ENCODE results near the gene FASTKD1. TPM values are rescaled to one million over a fixed set of nuclear protein-coding genes. Genes with fewer than 3 reads are reported as not detected.
A peak's percentile ranks its signal among the peaks of the same experiment; 100 is the strongest.
"Not testable (repeated sequence)": the region's sequence is repeated elsewhere in the genome, so short reads cannot be mapped to it uniquely, and the experiment has no call there.

Gene FASTKD1
- total RNA-seq, result 10 to 100 TPM; 59.6 to 60.2 TPM

GRCh38 chr2:169573160-169573973 is at the start of gene FASTKD1:
FASTKD1 (minus strand) TSS chr2:169573865; CDS start chr2:169572029, 1,836 bp downstream.
- Mint-ChIP-seq H3K4me3 (peak within 1 kb of the TSS; percentile 98), H3K36me3 (ENCODE audit: low read depth) (peaks cover 24% of the 10 kb centered on the region), H3K27me3 (no peaks in the 10 kb centered on the region), H3K4me1 (peaks cover 9% of the 10 kb centered on the region), H3K27ac (peak within 1 kb of the TSS; percentile 93), H3K9me3 (no peaks in the 10 kb centered on the region)
- peak; percentile 98 for ATAC-seq (replicated peaks)

- Mint-ChIP-seq H3K27ac (peak overlapping the region; percentile 50), H3K4me3 (no peak overlapping the region), H3K27me3 (no peaks in the 10 kb centered on the region), H3K9me3 (no peaks in the 10 kb centered on the region), H3K36me3 (ENCODE audit: low read depth) (peaks cover 92% of the 10 kb centered on the region), H3K4me1 (peaks cover 18% of the 10 kb centered on the region)
- ATAC-seq (replicated peaks), result peak; percentile 42
Measured at GRCh38 chr2:169623235-169623634, 49.6 kb upstream of the FASTKD1 start.

GRCh38 chr2:169620509-169620908 is 46.8 kb upstream of the FASTKD1 start:
- H3K36me3 Mint-ChIP-seq (ENCODE audit: low read depth), result peaks cover 94% of the 10 kb centered on the region
- no peak overlapping the region for H3K27ac Mint-ChIP-seq
- ATAC-seq (replicated peaks), result no peak
- H3K4me1 Mint-ChIP-seq, result peaks cover 36% of the 10 kb centered on the region
- no peaks in the 10 kb centered on the region for H3K27me3 Mint-ChIP-seq
- no peak overlapping the region for H3K4me3 Mint-ChIP-seq
- no peaks in the 10 kb centered on the region for H3K9me3 Mint-ChIP-seq

- no peak overlapping the region for H3K4me3 Mint-ChIP-seq
- H3K27me3 Mint-ChIP-seq, result no peaks in the 10 kb centered on the region
- H3K36me3 Mint-ChIP-seq (ENCODE audit: low read depth), result peaks cover 94% of the 10 kb centered on the region
- no peaks in the 10 kb centered on the region for H3K9me3 Mint-ChIP-seq
- peaks cover 36% of the 10 kb centered on the region for H3K4me1 Mint-ChIP-seq
- peak overlapping the region; percentile 7 for H3K27ac Mint-ChIP-seq
- ATAC-seq (replicated peaks), result no peak
Measured at GRCh38 chr2:169619946-169620345, 46.3 kb upstream of the FASTKD1 start.

- not testable (repeated sequence) for H3K27me3 Mint-ChIP-seq; H3K9me3 Mint-ChIP-seq; ATAC-seq (replicated peaks); H3K27ac Mint-ChIP-seq; H3K4me3 Mint-ChIP-seq
- Mint-ChIP-seq H3K36me3 (ENCODE audit: low read depth) (peaks cover 100% of the 10 kb centered on the region), H3K4me1 (peaks cover 36% of the 10 kb centered on the region)
Measured at GRCh38 chr2:169615982-169616381, 42.3 kb upstream of the FASTKD1 start.

- Mint-ChIP-seq H3K9me3 (no peaks in the 10 kb centered on the region), H3K36me3 (ENCODE audit: low read depth) (peaks cover 100% of the 10 kb centered on the region), H3K4me3 (no peak overlapping the region), H3K27ac (no peak overlapping the region), H3K27me3 (no peaks in the 10 kb centered on the region), H3K4me1 (peaks cover 22% of the 10 kb centered on the region)
- no peak for ATAC-seq (replicated peaks)
Measured at GRCh38 chr2:169613876-169614275, 40.2 kb upstream of the FASTKD1 start.

GRCh38 chr2:169609264-169609663 is 35.6 kb upstream of the FASTKD1 start:
- no peaks in the 10 kb centered on the region for H3K27me3 Mint-ChIP-seq
- H3K36me3 Mint-ChIP-seq (ENCODE audit: low read depth), result peaks cover 100% of the 10 kb centered on the region
- ATAC-seq (replicated peaks), result no peak
- no peak overlapping the region for H3K27ac Mint-ChIP-seq
- H3K4me1 Mint-ChIP-seq, result no peaks in the 10 kb centered on the region
- no peaks in the 10 kb centered on the region for H3K9me3 Mint-ChIP-seq
- H3K4me3 Mint-ChIP-seq, result no peak overlapping the region

- Mint-ChIP-seq H3K36me3 (ENCODE audit: low read depth) (peaks cover 53% of the 10 kb centered on the region), H3K27ac (no peak overlapping the region), H3K9me3 (no peaks in the 10 kb centered on the region), H3K27me3 (no peaks in the 10 kb centered on the region), H3K4me1 (peaks cover 8% of the 10 kb centered on the region), H3K4me3 (no peak overlapping the region)
- ATAC-seq (replicated peaks), result no peak
Measured at GRCh38 chr2:169599568-169599967, 25.9 kb upstream of the FASTKD1 start.

GRCh38 chr2:169598982-169599381 is 25.3 kb upstream of the FASTKD1 start:
- H3K27ac Mint-ChIP-seq, result no peak overlapping the region
- no peak overlapping the region for H3K4me3 Mint-ChIP-seq
- peaks cover 51% of the 10 kb centered on the region for H3K36me3 Mint-ChIP-seq (ENCODE audit: low read depth)
- peaks cover 8% of the 10 kb centered on the region for H3K4me1 Mint-ChIP-seq
- no peaks in the 10 kb centered on the region for H3K27me3 Mint-ChIP-seq
- no peaks in the 10 kb centered on the region for H3K9me3 Mint-ChIP-seq
- no peak for ATAC-seq (replicated peaks)

- H3K4me3 Mint-ChIP-seq, result not testable (repeated sequence)
Measured at GRCh38 chr2:169596546-169596945, 22.9 kb upstream of the FASTKD1 start.

GRCh38 chr2:169590804-169591203 is 17.1 kb upstream of the FASTKD1 start:
- H3K4me3 Mint-ChIP-seq, result no peak overlapping the region
- no peaks in the 10 kb centered on the region for H3K9me3 Mint-ChIP-seq
- H3K36me3 Mint-ChIP-seq (ENCODE audit: low read depth), result peaks cover 62% of the 10 kb centered on the region
- ATAC-seq (replicated peaks), result no peak
- no peaks in the 10 kb centered on the region for H3K27me3 Mint-ChIP-seq
- no peak overlapping the region for H3K27ac Mint-ChIP-seq
- H3K4me1 Mint-ChIP-seq, result peaks cover 15% of the 10 kb centered on the region

More at GRCh38 chr2:169596546-169596945, 22.9 kb upstream of the FASTKD1 start:
- H3K36me3 Mint-ChIP-seq (ENCODE audit: low read depth), result peaks cover 48% of the 10 kb centered on the region
- H3K9me3 Mint-ChIP-seq; H3K27me3 Mint-ChIP-seq; ATAC-seq (replicated peaks); H3K4me1 Mint-ChIP-seq; H3K27ac Mint-ChIP-seq: not testable (repeated sequence)

- Mint-ChIP-seq H3K27me3 (no peaks in the 10 kb centered on the region), H3K36me3 (ENCODE audit: low read depth) (peaks cover 56% of the 10 kb centered on the region), H3K4me1 (peaks cover 19% of the 10 kb centered on the region), H3K4me3 (peak overlapping the region; percentile 96), H3K27ac (peak overlapping the region; percentile 99), H3K9me3 (no peaks in the 10 kb centered on the region)
- no peak for ATAC-seq (replicated peaks)
Measured at GRCh38 chr2:169585673-169586072, 12.0 kb upstream of the FASTKD1 start.

GRCh38 chr2:169584005-169584877 is 10.6 kb upstream of the FASTKD1 start, which contains the start of gene PPIG:
PPIG (plus strand) TSS chr2:169584351; CDS start chr2:169604042, 19,691 bp downstream.
- no peaks in the 10 kb centered on the region for H3K9me3 Mint-ChIP-seq
- peaks cover 12% of the 10 kb centered on the region for H3K4me1 Mint-ChIP-seq
- peak within 1 kb of the TSS; percentile 96 for H3K4me3 Mint-ChIP-seq
- H3K27me3 Mint-ChIP-seq, result no peaks in the 10 kb centered on the region
- ATAC-seq (replicated peaks), result peak; percentile 96
- peak within 1 kb of the TSS; percentile 99 for H3K27ac Mint-ChIP-seq
- H3K36me3 Mint-ChIP-seq (ENCODE audit: low read depth), result peaks cover 46% of the 10 kb centered on the region

GRCh38 chr2:169583518-169583917 is 9.9 kb upstream of the FASTKD1 start:
- Mint-ChIP-seq H3K36me3 (ENCODE audit: low read depth) (peaks cover 39% of the 10 kb centered on the region), H3K9me3 (no peaks in the 10 kb centered on the region), H3K4me1 (peaks cover 8% of the 10 kb centered on the region), H3K27me3 (no peaks in the 10 kb centered on the region), H3K27ac (peak overlapping the region; percentile 99), H3K4me3 (peak overlapping the region; percentile 96)
- ATAC-seq (replicated peaks), result no peak
